MM.1S (cell line): ENCODE data around the gene CCL25.

Experiments
- DNase-seq: peaks from one replicate; pipeline ENCODE4 v3.0.0-alpha.2; 2015
- H2AFZ ChIP-seq: fragments of 300-600 bp; sonication (generic); 2 replicates; pipeline ENCODE4 v1.6.0; 2016; ENCODE audit warnings: antibody characterized with exemption, low read length
- H3F3A ChIP-seq: fragments of 300-600 bp; sonication (generic); 2 replicates; pipeline ENCODE4 v1.6.1; 2016; ENCODE audit warnings: mild to moderate bottlenecking, antibody characterized with exemption, low read length, moderate library complexity, mixed read lengths; ENCODE audit not compliant: insufficient read depth
- H3K27ac ChIP-seq: fragments of 300-600 bp; sonication (generic); 2 replicates; pipeline ENCODE4 v1.5.1; 2016; ENCODE audit warnings: mild to moderate bottlenecking, low read length
- H3K27me3 ChIP-seq: fragments of 300-600 bp; sonication (generic); replicated peaks from 2 replicates; pipeline ENCODE4 v1.6.0; 2016; ENCODE audit warnings: low read length; ENCODE audit not compliant: insufficient read depth
- H3K36me3 ChIP-seq: fragments of 300-600 bp; sonication (generic); replicated peaks from 2 replicates; pipeline ENCODE4 v1.6.1; 2016; ENCODE audit warnings: mild to moderate bottlenecking, low read length, mixed read lengths; ENCODE audit not compliant: insufficient read depth
- H3K4me1 ChIP-seq: fragments of 300-600 bp; sonication (generic); 2 replicates; pipeline ENCODE4 v1.6.1; 2016; ENCODE audit warnings: low read length, mixed read lengths
- H3K4me2 ChIP-seq: fragments of 300-600 bp; sonication (generic); 2 replicates; pipeline ENCODE4 v1.6.0; 2016; ENCODE audit warnings: low read depth, low read length
- H3K4me3 ChIP-seq: fragments of 300-600 bp; sonication (generic); 2 replicates; pipeline ENCODE4 v1.5.1; 2016; ENCODE audit warnings: low read length, mixed read lengths
- H3K79me2 ChIP-seq: fragments of 300-600 bp; sonication (generic); 2 replicates; pipeline ENCODE4 v1.6.1; 2016; ENCODE audit warnings: mixed run types, low read length, mixed read lengths
- H3K9ac ChIP-seq: fragments of 300-600 bp; sonication (generic); 2 replicates; pipeline ENCODE4 v1.6.1; 2016; ENCODE audit warnings: low read length, mixed read lengths
- H3K9me2 ChIP-seq: fragments of 300-600 bp; sonication (generic); replicated peaks from 2 replicates; pipeline ENCODE4 v1.6.1; 2016; ENCODE audit warnings: mild to moderate bottlenecking, low read length, mixed read lengths; ENCODE audit not compliant: insufficient read depth
- H3K9me3 ChIP-seq: fragments of 300-600 bp; sonication (generic); replicated peaks from 2 replicates; pipeline ENCODE4 v1.6.1; 2016; ENCODE audit warnings: mild to moderate bottlenecking, low read length, mixed read lengths; ENCODE audit not compliant: insufficient read depth
- H4K20me1 ChIP-seq: fragments of 300-600 bp; sonication (generic); 2 replicates; pipeline ENCODE4 v1.6.1; 2016; ENCODE audit warnings: mild to moderate bottlenecking, low read length, moderate library complexity, mixed read lengths; ENCODE audit not compliant: insufficient read depth
- EZH2 ChIP-seq: fragments of 300-600 bp; sonication (generic); optimal IDR thresholded peaks from 2 replicates; pipeline ENCODE3; 2017; ENCODE audit warnings: low read depth, mild to moderate bottlenecking, antibody characterized with exemption, low read length, mixed read lengths
- EZH2phosphoT487 ChIP-seq: fragments of 300-600 bp; sonication (generic); IDR thresholded peaks from 2 replicates; pipeline ENCODE4 v1.6.1; 2018; ENCODE audit warnings: antibody characterized with exemption, low read length
- TF ChIP-seq, protein P1 (sequence below): fragments of 300-600 bp; sonication (generic); IDR thresholded peaks from 2 replicates; pipeline ENCODE4 v1.5.1; 2016; ENCODE audit warnings: antibody characterized with exemption, low read length, mixed read lengths

CCL25 gene

GRCh38 chr19:8081569-8082550 is 29.3 kb downstream of the CCL25 start:
- Histone ChIP-seq H4K20me1 (no peaks in the 10 kb centered on the region), H3K4me2 (no peak overlapping the region), H3K4me3 (no peak overlapping the region), H3K4me1 (no peaks in the 10 kb centered on the region), H3K27me3 (peaks cover 87% of the 10 kb centered on the region), H3K9me2 (no peaks in the 10 kb centered on the region), H3F3A (no peaks in the 10 kb centered on the region), H3K9me3 (no peaks in the 10 kb centered on the region), H2AFZ (no peak overlapping the region), H3K79me2 (no peaks in the 10 kb centered on the region), H3K27ac (no peak overlapping the region), H3K9ac (no peak overlapping the region), H3K36me3 (no peaks in the 10 kb centered on the region)
- TF ChIP-seq, protein P1, sequence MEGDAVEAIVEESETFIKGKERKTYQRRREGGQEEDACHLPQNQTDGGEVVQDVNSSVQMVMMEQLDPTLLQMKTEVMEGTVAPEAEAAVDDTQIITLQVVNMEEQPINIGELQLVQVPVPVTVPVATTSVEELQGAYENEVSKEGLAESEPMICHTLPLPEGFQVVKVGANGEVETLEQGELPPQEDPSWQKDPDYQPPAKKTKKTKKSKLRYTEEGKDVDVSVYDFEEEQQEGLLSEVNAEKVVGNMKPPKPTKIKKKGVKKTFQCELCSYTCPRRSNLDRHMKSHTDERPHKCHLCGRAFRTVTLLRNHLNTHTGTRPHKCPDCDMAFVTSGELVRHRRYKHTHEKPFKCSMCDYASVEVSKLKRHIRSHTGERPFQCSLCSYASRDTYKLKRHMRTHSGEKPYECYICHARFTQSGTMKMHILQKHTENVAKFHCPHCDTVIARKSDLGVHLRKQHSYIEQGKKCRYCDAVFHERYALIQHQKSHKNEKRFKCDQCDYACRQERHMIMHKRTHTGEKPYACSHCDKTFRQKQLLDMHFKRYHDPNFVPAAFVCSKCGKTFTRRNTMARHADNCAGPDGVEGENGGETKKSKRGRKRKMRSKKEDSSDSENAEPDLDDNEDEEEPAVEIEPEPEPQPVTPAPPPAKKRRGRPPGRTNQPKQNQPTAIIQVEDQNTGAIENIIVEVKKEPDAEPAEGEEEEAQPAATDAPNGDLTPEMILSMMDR = no peak
- DNase-seq = no peak

DNA sequence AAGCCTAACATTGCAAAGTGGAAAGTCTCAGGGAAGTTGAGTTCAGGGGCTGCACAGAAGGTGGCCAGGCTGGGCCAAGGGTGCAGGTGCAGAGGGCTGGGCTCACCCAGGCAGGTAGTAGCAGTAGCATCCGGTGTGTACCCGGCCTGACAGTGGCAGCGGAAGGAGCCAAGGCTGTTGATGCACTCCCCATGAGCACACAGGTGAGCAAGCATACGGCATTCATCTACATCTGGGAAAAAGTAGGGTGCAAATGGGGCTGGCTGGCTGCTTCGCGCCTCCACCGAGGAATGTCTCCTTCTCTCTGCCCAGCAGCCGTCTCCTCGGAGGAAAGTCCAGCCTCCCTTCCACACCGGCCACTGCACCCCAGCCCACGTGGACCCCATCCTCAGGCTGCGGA is 30.6 kb downstream of the CCL25 start:
- Histone ChIP-seq H3K27me3 (peaks cover 80% of the 10 kb centered on the region), H3K9me2 (no peaks in the 10 kb centered on the region), H3K27ac (no peak overlapping the region), H3K79me2 (no peaks in the 10 kb centered on the region), H3K9me3 (no peaks in the 10 kb centered on the region), H3K36me3 (no peaks in the 10 kb centered on the region), H3F3A (no peaks in the 10 kb centered on the region), H2AFZ (no peak overlapping the region), H3K9ac (no peak overlapping the region), H3K4me1 (no peaks in the 10 kb centered on the region), H3K4me3 (no peak overlapping the region), H3K4me2 (no peak overlapping the region), H4K20me1 (no peaks in the 10 kb centered on the region)
- TF ChIP-seq, protein P1 = no peak
- TF ChIP-seq EZH2phosphoT487 = no peak
- no peak for TF ChIP-seq EZH2
- no peak for DNase-seq

DNA sequence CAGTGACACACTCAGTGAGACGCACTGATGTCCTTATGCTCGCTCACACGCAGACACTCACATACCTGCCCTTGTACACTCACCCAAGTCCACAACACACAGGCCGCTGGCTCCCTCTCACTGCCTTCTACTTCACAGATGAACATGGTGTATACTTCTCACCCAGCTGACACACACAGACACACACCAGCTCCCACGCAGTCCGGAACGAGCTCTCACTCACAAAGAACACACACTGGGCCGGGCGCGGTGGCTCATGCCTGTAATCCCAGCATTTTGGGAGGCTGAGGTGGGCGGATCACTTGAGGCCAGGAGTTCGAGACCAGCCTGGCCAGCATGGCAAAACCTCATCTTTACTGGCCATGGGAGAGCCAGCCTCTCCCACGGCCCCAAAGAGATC is 31.6 kb downstream of the CCL25 start:
- no peak overlapping the region for H3K27ac ChIP-seq
- H3K4me2 ChIP-seq = no peak overlapping the region
- no peaks in the 10 kb centered on the region for H3K36me3 ChIP-seq
- peaks cover 69% of the 10 kb centered on the region for H3K27me3 ChIP-seq
- no peaks in the 10 kb centered on the region for H3F3A ChIP-seq
- TF ChIP-seq EZH2phosphoT487 (no peak), EZH2 (no peak)
- TF ChIP-seq, protein P1 = no peak
- no peak overlapping the region for H3K9ac ChIP-seq
- H3K79me2 ChIP-seq = no peaks in the 10 kb centered on the region
- no peak overlapping the region for H3K4me3 ChIP-seq
- H2AFZ ChIP-seq = no peak overlapping the region
- no peaks in the 10 kb centered on the region for H3K9me3 ChIP-seq
- H3K4me1 ChIP-seq = no peaks in the 10 kb centered on the region
- H3K9me2 ChIP-seq = no peaks in the 10 kb centered on the region
- no peaks in the 10 kb centered on the region for H4K20me1 ChIP-seq
- no peak for DNase-seq
